Urothelium cell line (cell line): ENCODE results near the gene EREG.
A peak's percentile ranks its signal among the peaks of the same experiment; 100 is the strongest.

Experiments
- DNase-seq: peaks from one replicate; pipeline ENCODE4 v3.0.0; 2011; ENCODE audit warnings: low spot score, mixed read lengths
- FAIRE-seq: peaks from 2 replicates; lab custom pipeline; 2011; peaks lifted over from hg19 to GRCh38; lab: Jason Lieb, UNC

Gene EREG

DNA sequence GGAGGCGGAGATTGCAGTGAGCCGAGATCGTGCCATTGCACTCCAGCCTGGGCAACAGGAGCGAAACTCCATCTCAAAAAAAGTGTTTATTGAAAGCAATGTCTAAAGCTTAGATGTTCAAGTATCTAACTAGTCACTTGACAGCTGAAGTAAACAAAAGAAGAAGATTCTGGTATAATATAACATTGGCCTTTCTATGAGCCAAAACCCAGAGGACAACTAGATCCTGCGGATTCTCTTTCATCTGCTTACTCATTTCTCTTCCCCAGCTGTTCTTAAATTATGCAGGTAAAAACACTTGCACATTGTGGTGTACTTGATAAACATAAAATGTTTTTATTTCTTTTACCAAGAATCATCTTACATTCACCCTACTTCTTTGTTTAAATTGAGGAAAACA, 55.9 kb downstream of the EREG start:
- DNase-seq = no peak
- no peak for FAIRE-seq

DNA sequence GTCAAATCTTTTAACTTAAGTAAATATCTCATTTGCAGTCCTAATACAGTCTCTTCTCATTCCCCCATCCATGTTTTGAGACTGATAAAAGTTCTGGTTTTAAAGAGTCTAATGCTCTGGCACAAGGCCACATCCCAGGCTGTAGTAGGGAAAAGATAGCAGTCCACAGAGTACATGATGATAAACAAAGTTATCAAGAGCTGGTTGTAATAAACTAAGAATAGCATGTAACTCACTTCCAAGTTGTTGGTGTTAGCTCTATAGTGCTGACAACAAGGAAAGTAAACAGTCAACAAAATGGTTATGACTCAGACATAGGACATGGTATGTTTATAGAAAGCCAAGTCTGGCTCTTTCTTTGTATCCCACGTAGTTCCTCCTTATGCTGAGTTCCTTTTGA, 58.2 kb downstream of the EREG start:
- DNase-seq = no peak
- FAIRE-seq = no peak

DNA sequence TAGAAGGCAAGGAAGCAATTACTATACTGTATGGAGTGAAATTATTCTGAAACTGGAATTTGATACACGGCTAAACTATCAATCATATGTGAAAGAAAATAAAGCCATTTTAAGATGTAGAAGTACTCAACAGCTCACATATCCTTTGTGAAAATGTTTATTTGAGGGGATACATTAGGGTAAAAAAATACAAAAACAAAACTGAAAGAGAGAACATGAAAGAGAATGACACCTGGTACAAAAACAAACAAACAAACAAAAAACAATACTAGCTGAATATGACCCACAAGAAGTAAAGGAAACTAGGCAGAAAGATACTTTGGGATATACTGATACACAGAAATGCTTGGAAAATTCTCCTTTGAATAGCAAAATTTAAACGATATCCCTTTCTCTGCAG, 59.2 kb downstream of the EREG start:
- FAIRE-seq = no peak
- DNase-seq = no peak

DNA sequence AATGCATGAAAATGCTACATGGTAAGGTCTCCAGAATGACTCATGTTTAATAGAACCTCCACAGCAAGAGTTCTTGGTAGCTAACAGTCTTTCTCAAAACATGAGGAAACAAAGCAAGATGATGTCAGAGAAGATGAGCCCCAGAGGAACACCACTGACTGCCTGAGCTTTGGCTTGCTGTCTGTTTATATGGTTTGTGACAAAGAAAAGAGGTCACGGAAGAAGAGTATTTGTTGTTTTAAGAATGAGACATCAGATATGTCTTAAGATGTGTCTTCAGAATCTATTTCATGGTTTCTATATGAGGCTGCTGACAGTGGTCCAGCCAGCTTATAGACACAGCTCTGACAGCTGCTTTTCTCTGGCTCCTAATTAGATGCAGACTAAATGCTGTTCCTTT, 61.2 kb downstream of the EREG start:
- no peak for DNase-seq
- no peak for FAIRE-seq

DNA sequence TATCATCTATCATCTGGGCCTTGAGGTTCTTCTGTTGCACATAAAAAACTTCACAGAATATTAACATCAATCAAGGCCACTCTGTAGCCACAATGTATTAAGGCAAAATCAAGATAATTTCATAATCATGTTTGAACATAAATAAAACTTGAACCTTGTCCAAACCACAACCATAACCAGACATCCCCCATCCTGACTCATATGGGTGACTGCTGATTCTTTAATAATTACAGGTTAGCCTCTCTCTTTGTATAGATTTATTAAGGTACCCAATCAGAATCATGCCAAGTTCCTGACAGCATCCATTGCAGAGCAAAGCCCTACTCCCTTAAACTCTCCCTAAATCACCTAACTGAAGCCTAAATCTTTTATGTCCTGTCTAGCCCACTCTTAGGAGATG, 63.3 kb downstream of the EREG start:
- no peak for FAIRE-seq

DNA sequence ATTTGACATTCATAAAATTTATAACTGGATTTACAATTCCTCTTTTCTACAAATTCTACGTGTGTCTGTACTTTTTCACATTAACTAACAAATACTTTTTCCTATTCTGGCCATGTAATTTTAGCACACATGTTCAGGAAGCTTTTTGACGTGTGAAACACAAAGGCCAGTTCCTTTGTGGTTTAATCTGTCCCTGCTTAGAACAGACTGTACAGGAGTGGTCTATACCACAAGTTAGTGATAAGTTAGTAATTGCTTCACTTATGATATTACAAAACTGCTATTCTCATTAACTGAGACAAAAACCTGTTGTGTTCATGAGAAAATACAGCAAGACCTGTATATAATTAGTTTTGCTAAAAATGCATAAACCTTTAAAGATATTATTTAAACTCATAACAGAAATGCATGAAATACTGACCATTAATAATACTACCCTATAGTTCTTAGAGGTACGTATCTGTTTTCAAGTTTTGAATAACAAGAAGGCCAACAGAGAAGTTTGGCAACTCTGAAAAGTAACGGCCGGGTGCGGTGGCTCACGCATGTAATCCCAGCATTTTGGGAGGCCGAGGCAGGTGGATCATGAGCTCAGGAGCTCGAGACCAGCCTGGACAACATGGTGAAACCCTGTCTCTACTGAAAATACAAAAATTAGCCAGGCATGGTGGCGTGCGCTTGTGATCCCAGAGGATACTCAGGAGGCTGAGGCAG, 66.3 kb downstream of the EREG start:
- FAIRE-seq (no peak), DNase-seq (no peak)

More for the DNA sequence above, 63.3 kb downstream of the EREG start:
- DNase-seq = no peak

DNA sequence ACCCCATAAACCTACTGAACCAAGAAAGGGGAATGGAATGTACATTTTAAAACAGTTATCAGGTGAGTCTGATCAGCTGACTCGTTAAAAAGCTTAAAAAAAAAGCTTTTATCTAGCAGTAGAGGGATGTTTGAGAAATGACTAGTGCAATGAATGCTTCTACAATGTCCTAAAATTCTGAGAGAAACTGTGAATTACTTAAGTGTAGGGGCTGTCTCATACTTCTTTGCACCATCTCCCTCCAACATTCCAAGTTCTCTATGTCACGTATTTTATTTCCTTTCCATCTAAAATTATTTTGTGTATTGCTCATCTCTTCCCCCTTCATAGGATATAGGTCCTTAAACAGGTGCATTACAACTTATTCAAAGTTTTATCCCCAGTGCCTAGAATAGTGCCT, 68.1 kb downstream of the EREG start:
- no peak for FAIRE-seq
- peak; percentile 31 for DNase-seq

DNA sequence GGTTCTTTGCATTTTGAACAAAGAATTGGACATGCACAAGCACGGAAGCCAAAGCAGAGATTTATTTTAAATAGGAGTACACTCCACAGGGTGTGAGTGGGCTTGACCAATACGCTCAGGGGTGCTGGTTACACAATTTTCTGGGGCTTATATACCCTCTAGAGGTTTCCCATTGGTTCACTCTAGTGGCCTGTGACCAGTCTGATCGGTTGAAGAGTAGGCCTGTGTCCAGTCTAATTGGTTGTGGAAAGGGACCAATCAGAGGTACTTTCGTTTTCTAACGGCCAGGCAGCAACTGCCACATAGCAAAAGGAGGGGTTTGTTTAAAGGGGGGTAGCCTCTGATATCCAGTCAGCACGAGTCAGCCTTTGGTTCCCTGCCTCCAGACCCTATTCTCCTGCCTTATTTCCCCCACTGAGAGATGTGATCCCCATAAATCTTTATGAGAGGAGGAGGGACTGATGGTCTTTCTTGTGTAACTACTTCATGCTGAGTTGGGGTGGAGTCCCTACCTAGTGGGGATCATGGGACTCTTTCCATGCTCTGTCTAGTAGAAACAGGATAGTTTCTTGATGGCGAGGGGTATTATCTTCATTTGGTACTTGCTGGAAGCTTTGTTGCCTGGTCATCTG, 68.7 kb downstream of the EREG start:
- FAIRE-seq (no peak), DNase-seq (no peak)

DNA sequence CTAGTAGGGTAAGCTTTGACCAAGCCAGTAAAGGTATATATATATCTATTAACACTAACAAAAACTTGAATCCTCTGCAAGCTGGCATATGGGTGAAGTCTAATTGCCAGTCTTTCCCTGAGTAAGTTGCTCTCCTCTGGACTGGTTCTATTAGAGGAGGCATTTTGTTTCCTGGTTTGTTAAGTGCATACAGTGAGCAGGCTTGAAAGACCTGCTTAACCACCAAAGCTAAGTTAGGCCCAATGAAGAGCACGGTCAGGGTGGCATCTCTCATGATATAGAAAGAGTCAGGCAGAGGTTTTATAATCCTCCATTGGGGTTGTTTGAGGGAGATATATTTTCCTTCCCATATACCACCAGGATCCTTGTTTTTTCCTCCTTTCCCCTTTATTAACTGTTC, 70.4 kb downstream of the EREG start:
- FAIRE-seq = no peak
- DNase-seq = no peak

DNA sequence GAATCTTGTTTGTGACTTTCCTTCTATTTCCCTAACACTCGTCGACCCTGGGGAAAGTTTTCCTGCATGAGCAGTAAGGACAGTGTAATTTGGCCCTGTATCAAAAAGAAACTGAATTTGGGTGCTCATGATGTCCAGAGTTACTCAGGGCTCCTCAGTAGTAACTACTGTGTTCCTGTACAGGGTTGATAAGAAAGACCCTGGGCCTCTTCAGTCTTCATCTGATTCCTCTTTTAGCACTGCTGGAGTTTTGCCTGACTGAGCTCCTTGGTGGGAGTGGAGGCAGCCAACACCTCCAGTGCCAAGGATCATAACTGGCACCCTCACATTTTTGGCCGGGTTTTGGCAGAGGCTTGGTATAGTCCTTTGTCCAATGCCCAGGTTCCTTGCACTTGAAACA, 72.9 kb downstream of the EREG start:
- FAIRE-seq (no peak), DNase-seq (no peak)
